Uterus (tissue), 4 donors: ENCODE data around the gene OSBPL9. TPM values are rescaled to one million over a fixed set of nuclear protein-coding genes. Genes with fewer than 3 reads are reported as not detected.
"Not testable (repeated sequence)": the region's sequence is repeated elsewhere in the genome, so short reads cannot be mapped to it uniquely, and the experiment has no call there.

Experiments
- DNase-seq, 2 donors: peaks; one replicate each; pipeline ENCODE4 v3.0.0-alpha.2; 2019 to 2020
- H3K27ac ChIP-seq, 2 donors: fragments of 200-600 bp; sonication (generic); 1 replicate in 1 of 2; 2 replicates in 1 of 2; pipeline ENCODE4 v1.5.1; 2016 to 2018
- H3K27me3 ChIP-seq, 2 donors: fragments of 200-600 bp; sonication (generic); one replicate each; pipeline ENCODE4 v1.5.1; 2018 to 2019; ENCODE audit warnings: control low read depth in 1 of 2
- H3K36me3 ChIP-seq, 2 donors: fragments of 200-600 bp; sonication (generic); one replicate each; pipeline ENCODE4 v1.5.1; 2019; ENCODE audit warnings: control low read depth in 1 of 2
- H3K4me1 ChIP-seq, 2 donors: fragments of 200-600 bp; sonication (generic); one replicate each; pipeline ENCODE4 v1.5.1; 2018 to 2019; ENCODE audit warnings: control low read depth in 1 of 2
- H3K4me3 ChIP-seq, 2 donors: fragments of 200-600 bp; sonication (generic); 1 replicate in 1 of 2; 2 replicates in 1 of 2; pipeline ENCODE4 v1.5.1; 2018 to 2019; ENCODE audit warnings: mild to moderate bottlenecking in 1 of 2
- H3K9me3 ChIP-seq, 2 donors: fragments of 200-600 bp; sonication (generic); one replicate each; pipeline ENCODE4 v1.5.1; 2019; ENCODE audit warnings: control low read depth in 1 of 2
- POLR2A ChIP-seq, 2 donors: fragments of 450-650 bp; IDR thresholded peaks; one replicate each; pipeline ENCODE4 v1.6.1; 2016; ENCODE audit warnings: antibody characterized with exemption in 2 of 2, mild to moderate bottlenecking in 1 of 2, moderate library complexity in 1 of 2
- intact Hi-C: fragments of 100-400 bp; cut with DNase I; formaldehyde crosslinking; loops from one replicate; pipeline ENCODE4 v1.15.1; 2023; ENCODE audit warnings: low total_unique reads
- total RNA-seq, 4 donors: library from RNA; depleted of rRNA in 3 of 4; stranded (reverse); fragments of >200 nt in 3 of 4; gene quantifications; one replicate each; pipeline versions ENCODE4 v1.1.0 to v1.2.4, GENCODE V29; 2014 to 2023
- TF ChIP-seq, protein P1 (sequence below), 4 experiments: fragments of 200-600 bp in 2 of 4; fragments of 450-650 bp in 2 of 4; sonication (generic) in 2 of 4; IDR thresholded peaks; one replicate each; pipeline ENCODE4 v1.5.1; 2016 to 2019; ENCODE audit warnings: antibody characterized with exemption in 4 of 4, mild to moderate bottlenecking in 2 of 4, moderate library complexity in 1 of 4
- donor health status: DM: yes; HTN: yes; CAD: no.

OSBPL9 gene
- total RNA-seq, 4 donors from 2014 or later, result 94.0 to 122 (median 108) TPM

DNA sequence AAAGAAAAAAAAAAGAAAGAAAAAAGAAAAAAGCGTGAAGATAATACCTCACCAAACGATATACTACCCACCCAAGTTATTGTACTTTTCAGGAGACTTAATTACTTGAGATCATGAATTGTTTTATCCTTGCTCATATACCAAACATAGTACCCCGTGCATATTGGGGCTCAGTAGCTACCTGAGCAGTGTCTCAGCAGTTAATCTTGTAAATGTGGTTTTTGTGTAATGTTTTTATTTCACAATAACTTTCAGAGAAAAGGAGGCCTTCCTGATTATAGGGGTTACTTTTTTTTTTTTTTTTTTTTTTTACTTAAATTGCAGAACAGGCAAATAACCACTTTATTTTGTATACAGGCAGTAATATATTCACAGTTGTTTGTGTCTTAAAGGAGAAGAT, 80.3 kb downstream of the OSBPL9 start:
- intact Hi-C loops, result no loop called here
- Histone ChIP-seq H3K27ac (no peak overlapping the region), H3K9me3 (no peaks in the 10 kb centered on the region), H3K4me3 (no peak overlapping the region), H3K36me3 (no peaks in the 10 kb centered on the region), H3K27me3 (no peaks in the 10 kb centered on the region), H3K4me1 (peaks cover 0 to 6% of the 10 kb centered on the region in 2 donors)
- DNase-seq, result no peak
- TF ChIP-seq POLR2A (IDR thresholded peaks at IDR 0.05), result no peak
- TF ChIP-seq, protein P1, sequence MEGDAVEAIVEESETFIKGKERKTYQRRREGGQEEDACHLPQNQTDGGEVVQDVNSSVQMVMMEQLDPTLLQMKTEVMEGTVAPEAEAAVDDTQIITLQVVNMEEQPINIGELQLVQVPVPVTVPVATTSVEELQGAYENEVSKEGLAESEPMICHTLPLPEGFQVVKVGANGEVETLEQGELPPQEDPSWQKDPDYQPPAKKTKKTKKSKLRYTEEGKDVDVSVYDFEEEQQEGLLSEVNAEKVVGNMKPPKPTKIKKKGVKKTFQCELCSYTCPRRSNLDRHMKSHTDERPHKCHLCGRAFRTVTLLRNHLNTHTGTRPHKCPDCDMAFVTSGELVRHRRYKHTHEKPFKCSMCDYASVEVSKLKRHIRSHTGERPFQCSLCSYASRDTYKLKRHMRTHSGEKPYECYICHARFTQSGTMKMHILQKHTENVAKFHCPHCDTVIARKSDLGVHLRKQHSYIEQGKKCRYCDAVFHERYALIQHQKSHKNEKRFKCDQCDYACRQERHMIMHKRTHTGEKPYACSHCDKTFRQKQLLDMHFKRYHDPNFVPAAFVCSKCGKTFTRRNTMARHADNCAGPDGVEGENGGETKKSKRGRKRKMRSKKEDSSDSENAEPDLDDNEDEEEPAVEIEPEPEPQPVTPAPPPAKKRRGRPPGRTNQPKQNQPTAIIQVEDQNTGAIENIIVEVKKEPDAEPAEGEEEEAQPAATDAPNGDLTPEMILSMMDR (IDR thresholded peaks at IDR 0.05), result no peak

DNA sequence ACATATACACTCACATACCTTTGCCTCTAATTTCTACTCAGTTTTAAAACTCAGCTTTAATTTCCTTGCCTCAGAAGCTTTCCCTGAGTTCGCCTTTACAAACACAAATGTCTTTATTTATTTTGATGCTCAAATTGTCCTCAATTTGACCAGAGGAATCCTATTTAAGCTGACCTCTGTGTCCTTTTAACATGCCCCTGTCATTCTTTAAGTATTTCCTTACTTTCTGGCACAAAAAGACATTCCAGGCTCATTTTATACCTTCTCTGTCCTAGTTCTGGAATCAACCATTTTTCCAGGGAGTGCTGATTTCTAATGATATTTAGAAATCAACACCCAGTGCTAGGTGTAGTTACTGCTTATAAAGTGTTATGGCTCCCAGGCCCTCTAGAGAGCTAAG, 82.5 kb downstream of the OSBPL9 start:
- H3K4me3 ChIP-seq, result no peak overlapping the region
- H3K9me3 ChIP-seq, result no peaks in the 10 kb centered on the region
- H3K27ac ChIP-seq, result no peak overlapping the region
- intact Hi-C loops, result no loop called here
- no peaks in the 10 kb centered on the region for H3K27me3 ChIP-seq
- H3K36me3 ChIP-seq, result no peaks in the 10 kb centered on the region
- TF ChIP-seq, protein P1 (IDR thresholded peaks at IDR 0.05), result no peak
- TF ChIP-seq POLR2A (IDR thresholded peaks at IDR 0.05), result no peak
- no peak for DNase-seq
- H3K4me1 ChIP-seq, result no peaks in the 10 kb centered on the region

GRCh38 chr1:51701782-51702181, 84.9 kb downstream of the OSBPL9 start:
- H3K27me3 ChIP-seq, DNase-seq, H3K9me3 ChIP-seq, H3K4me3 ChIP-seq, H3K4me1 ChIP-seq, intact Hi-C loops, H3K27ac ChIP-seq, H3K36me3 ChIP-seq: not testable (repeated sequence)

DNA sequence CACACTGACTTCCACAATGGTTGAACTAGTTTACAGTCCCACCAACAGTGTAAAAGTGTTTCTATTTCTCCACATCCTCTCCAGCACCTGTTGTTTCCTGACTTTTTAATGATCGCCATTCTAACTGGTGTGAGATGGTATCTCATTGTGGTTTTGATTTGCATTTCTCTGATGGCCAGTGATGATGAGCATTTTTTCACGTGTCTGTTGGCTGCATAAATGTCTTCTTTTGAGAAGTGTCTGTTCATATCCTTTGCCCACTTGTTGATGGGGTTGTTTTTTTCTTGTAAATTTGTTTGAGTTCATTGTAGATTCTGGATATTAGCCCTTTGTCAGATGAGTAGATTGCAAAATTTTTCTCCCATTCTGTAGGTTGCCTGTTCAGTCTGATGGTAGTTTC, 85.3 kb downstream of the OSBPL9 start:
- H3K4me1 ChIP-seq, intact Hi-C loops, H3K27me3 ChIP-seq, H3K27ac ChIP-seq, H3K4me3 ChIP-seq, DNase-seq, H3K9me3 ChIP-seq, H3K36me3 ChIP-seq: not testable (repeated sequence)

DNA sequence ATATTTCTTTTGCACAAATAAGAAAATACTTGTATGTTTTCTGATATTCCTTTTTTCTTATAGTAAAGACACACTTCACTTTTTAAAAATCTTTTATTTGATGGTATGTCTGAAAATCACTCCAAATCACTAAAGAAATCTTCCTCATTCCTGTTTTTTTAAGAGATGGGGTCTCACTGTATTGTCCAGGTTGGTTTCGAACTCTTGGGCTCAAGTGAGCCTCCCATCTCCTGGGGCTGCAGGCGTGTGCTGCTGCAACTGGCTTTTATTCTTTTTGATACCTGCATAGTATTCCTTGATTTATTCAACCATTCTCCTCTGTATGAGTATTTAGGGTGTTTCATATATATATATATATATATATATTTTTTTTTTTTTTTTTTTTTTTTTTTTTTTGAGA, 88.1 kb downstream of the OSBPL9 start:
- Histone ChIP-seq H3K36me3 (no peaks in the 10 kb centered on the region), H3K27me3 (no peaks in the 10 kb centered on the region), H3K4me3 (no peak overlapping the region), H3K27ac (no peak overlapping the region), H3K4me1 (no peaks in the 10 kb centered on the region), H3K9me3 (no peaks in the 10 kb centered on the region)
- intact Hi-C loops, result no loop called here
- no peak for DNase-seq
- no peak for TF ChIP-seq POLR2A (IDR thresholded peaks at IDR 0.05)
- TF ChIP-seq, protein P1 (IDR thresholded peaks at IDR 0.05), result no peak

GRCh38 chr1:51708911-51709760, 92.2 kb downstream of the OSBPL9 start:
- H3K9me3 ChIP-seq, result no peaks in the 10 kb centered on the region
- no peak overlapping the region for H3K4me3 ChIP-seq
- no peaks in the 10 kb centered on the region for H3K36me3 ChIP-seq
- H3K4me1 ChIP-seq, result no peaks in the 10 kb centered on the region
- intact Hi-C loops, result no loop called here
- no peak overlapping the region for H3K27ac ChIP-seq
- TF ChIP-seq, protein P1 (IDR thresholded peaks at IDR 0.05), result no peak
- no peak for TF ChIP-seq POLR2A (IDR thresholded peaks at IDR 0.05)
- DNase-seq, result no peak
- no peaks in the 10 kb centered on the region for H3K27me3 ChIP-seq
